Measurements from ENCODE around the gene PIGA. TPM values are rescaled to one million over a fixed set of nuclear protein-coding genes. Genes with fewer than 3 reads are reported as not detected.

Gene PIGA, protein sequence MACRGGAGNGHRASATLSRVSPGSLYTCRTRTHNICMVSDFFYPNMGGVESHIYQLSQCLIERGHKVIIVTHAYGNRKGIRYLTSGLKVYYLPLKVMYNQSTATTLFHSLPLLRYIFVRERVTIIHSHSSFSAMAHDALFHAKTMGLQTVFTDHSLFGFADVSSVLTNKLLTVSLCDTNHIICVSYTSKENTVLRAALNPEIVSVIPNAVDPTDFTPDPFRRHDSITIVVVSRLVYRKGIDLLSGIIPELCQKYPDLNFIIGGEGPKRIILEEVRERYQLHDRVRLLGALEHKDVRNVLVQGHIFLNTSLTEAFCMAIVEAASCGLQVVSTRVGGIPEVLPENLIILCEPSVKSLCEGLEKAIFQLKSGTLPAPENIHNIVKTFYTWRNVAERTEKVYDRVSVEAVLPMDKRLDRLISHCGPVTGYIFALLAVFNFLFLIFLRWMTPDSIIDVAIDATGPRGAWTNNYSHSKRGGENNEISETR
- 10 to 100 TPM; 19.0 to 20.9 TPM for total RNA-seq

GRCh38 chrX:15335135-15336022 lies at the start of gene PIGA:
Gene PIGA (minus strand): TSS chrX:15335523. CDS start chrX:15331930, 3,593 bp downstream.
- Mint-ChIP-seq H3K4me1 (ENCODE audit: low read depth) (peaks cover 18% of the 10 kb centered on the region), H3K27me3 (ENCODE audit: low read depth) (peaks cover 7% of the 10 kb centered on the region), H3K36me3 (ENCODE audit: low read depth) (peaks cover 8% of the 10 kb centered on the region), H3K9me3 (ENCODE audit: insufficient read depth) (no peaks in the 10 kb centered on the region), H3K4me3 (peak within 1 kb of the TSS; percentile 91), H3K27ac (peak within 1 kb of the TSS; percentile 95)
- ATAC-seq (peak; percentile 99), DNase-seq (peak; percentile 94)
- CTCF ChIA-PET, result interaction anchor here (0.6 to 1.0 kb wide), 2 partner anchors 14 to 191 kb away, joined by 3 read pairs; no protein-coding TSS in a partner anchor
- POLR2A ChIA-PET, result no interaction called here

DNA sequence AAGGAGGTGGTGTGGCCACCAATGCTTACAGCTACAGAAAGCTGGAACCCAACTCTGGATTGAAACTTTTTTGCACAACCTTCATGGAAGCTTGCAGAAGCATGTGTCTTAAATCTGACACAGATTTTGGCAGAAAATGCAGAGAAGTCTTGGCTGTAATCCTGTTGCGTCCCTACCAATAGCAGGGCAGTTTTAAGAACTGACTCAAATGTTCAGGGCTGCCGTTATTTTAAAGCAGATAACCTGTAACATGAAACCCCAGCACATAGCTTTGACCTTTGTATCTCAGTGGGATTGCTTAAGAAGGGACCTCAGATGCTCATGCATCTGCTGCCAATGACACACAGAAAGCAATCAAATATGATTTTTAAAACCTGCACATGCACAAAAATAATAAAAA lies 49.0 kb upstream of the PIGA start, which contains the start of gene VEGFD:
Gene VEGFD, minus strand, starts transcription at position 110 of the 400 bp plus-strand sequence. CDS start 467 bp downstream, outside the sequence.
- DNase-seq (no peak), ATAC-seq (no peak)
- H3K27ac Mint-ChIP-seq, result no peak within 1 kb of the TSS
- no peaks in the 10 kb centered on the region for H3K27me3 Mint-ChIP-seq (ENCODE audit: low read depth)
- no peak within 1 kb of the TSS for H3K4me3 Mint-ChIP-seq
- CTCF ChIA-PET, result no interaction called here
- no peaks in the 10 kb centered on the region for H3K9me3 Mint-ChIP-seq (ENCODE audit: insufficient read depth)
- no peaks in the 10 kb centered on the region for H3K36me3 Mint-ChIP-seq (ENCODE audit: low read depth)
- POLR2A ChIA-PET, result no interaction called here
- no peaks in the 10 kb centered on the region for H3K4me1 Mint-ChIP-seq (ENCODE audit: low read depth)

GRCh38 chrX:15382813-15383212 lies 47.5 kb upstream of the PIGA start:
- DNase-seq (no peak), ATAC-seq (no peak)
- Mint-ChIP-seq H3K27ac (no peak overlapping the region), H3K36me3 (ENCODE audit: low read depth) (no peaks in the 10 kb centered on the region), H3K27me3 (ENCODE audit: low read depth) (no peaks in the 10 kb centered on the region), H3K9me3 (ENCODE audit: insufficient read depth) (no peaks in the 10 kb centered on the region), H3K4me1 (ENCODE audit: low read depth) (no peaks in the 10 kb centered on the region), H3K4me3 (no peak overlapping the region)
- POLR2A ChIA-PET, result no interaction called here
- CTCF ChIA-PET, result no interaction called here

GRCh38 chrX:15376956-15377355 lies 41.6 kb upstream of the PIGA start:
- H3K27ac Mint-ChIP-seq, result no peak overlapping the region
- ChIA-PET CTCF (no interaction called here), POLR2A (no interaction called here)
- ATAC-seq (no peak), DNase-seq (no peak)
- no peak overlapping the region for H3K4me3 Mint-ChIP-seq
- no peaks in the 10 kb centered on the region for H3K4me1 Mint-ChIP-seq (ENCODE audit: low read depth)
- no peaks in the 10 kb centered on the region for H3K36me3 Mint-ChIP-seq (ENCODE audit: low read depth)
- no peaks in the 10 kb centered on the region for H3K27me3 Mint-ChIP-seq (ENCODE audit: low read depth)
- H3K9me3 Mint-ChIP-seq (ENCODE audit: insufficient read depth), result no peaks in the 10 kb centered on the region

DNA sequence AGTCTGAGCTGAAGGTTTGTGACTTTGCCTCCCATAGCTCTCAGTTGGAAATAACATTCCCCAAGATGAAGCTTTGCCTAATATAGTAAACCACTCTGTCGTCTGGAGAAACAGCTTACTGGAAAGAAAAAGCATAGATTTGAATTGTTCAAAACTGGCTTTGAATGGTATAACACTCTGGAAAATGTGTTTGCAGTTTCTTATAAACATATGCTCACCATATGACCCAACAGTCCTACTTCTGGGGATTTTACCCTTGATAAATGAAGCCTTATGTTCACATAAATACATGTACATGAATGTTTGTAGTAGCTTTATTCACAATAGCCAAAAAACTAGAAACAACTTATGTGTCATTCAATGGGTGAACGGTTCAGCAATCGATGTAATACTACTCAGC lies 38.7 kb upstream of the PIGA start:
- ChIA-PET POLR2A (no interaction called here), CTCF (no interaction called here)
- no peak for DNase-seq

DNA sequence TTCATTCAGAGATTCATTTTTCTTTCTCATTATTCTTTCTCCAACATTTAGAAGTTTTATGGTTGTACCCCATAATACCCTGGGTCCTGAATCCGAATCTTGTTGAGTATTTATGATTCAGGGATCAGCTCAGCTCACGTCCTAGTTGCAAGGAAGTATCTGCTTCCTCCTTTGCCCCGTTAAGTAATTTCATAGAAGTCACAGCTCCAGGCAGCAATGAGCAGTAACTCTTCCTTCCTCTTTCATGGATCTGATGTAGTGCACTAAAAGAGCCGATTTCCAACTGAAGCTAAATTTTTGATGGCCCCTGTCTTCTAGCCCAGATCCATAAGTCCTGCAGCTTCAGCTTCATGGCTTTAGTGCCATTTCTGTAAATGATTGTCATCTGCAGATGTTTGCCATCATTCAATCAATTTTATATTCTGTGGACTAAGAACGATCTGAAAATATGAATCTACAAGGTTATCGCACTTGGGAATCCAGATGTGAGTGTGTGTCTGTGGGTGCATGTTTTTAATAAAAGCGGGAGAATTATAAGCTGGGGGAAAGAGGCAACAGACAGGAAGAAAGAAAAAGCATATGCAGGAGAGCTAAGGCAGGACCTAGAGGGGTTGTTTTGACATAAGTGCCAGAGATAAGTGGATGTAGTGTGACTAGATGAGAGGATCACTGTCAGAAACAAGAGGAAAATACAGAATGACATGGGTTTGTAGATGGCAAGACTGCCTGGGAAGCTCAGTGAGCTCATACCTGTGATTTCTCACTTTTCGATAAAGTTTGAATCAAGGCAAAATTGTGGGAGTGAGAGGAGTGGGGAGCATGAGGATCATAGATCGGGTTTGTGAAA lies 31.4 kb upstream of the PIGA start:
- DNase-seq (no peak), ATAC-seq (no peak)
- ChIA-PET POLR2A (no interaction called here), CTCF (no interaction called here)
- H3K36me3 Mint-ChIP-seq (ENCODE audit: low read depth), result no peaks in the 10 kb centered on the region
- no peak overlapping the region for H3K27ac Mint-ChIP-seq
- H3K9me3 Mint-ChIP-seq (ENCODE audit: insufficient read depth), result no peaks in the 10 kb centered on the region
- no peaks in the 10 kb centered on the region for H3K4me1 Mint-ChIP-seq (ENCODE audit: low read depth)
- H3K27me3 Mint-ChIP-seq (ENCODE audit: low read depth), result peaks cover 11% of the 10 kb centered on the region
- H3K4me3 Mint-ChIP-seq, result no peak overlapping the region

More for the DNA sequence above, 38.7 kb upstream of the PIGA start:
- Mint-ChIP-seq H3K9me3 (ENCODE audit: insufficient read depth) (no peaks in the 10 kb centered on the region), H3K36me3 (ENCODE audit: low read depth) (no peaks in the 10 kb centered on the region), H3K27ac (no peak overlapping the region), H3K4me3 (no peak overlapping the region), H3K4me1 (ENCODE audit: low read depth) (no peaks in the 10 kb centered on the region), H3K27me3 (ENCODE audit: low read depth) (peaks cover 3% of the 10 kb centered on the region)
- no peak for ATAC-seq

- POLR2A ChIA-PET, result no interaction called here
- no peak overlapping the region for H3K27ac Mint-ChIP-seq
- H3K36me3 Mint-ChIP-seq (ENCODE audit: low read depth), result no peaks in the 10 kb centered on the region
- no peak for ATAC-seq
- no peak overlapping the region for H3K4me3 Mint-ChIP-seq
- CTCF ChIA-PET, result interaction anchor here (1.3 kb wide), 1 partner anchor 10 kb away, joined by 4 read pairs; no protein-coding TSS in a partner anchor
- no peaks in the 10 kb centered on the region for H3K4me1 Mint-ChIP-seq (ENCODE audit: low read depth)
- H3K9me3 Mint-ChIP-seq (ENCODE audit: insufficient read depth), result no peaks in the 10 kb centered on the region
- DNase-seq, result no peak
- peaks cover 5% of the 10 kb centered on the region for H3K27me3 Mint-ChIP-seq (ENCODE audit: low read depth)
Observed at GRCh38 chrX:15359701-15360100, 24.4 kb upstream of the PIGA start.

DNA sequence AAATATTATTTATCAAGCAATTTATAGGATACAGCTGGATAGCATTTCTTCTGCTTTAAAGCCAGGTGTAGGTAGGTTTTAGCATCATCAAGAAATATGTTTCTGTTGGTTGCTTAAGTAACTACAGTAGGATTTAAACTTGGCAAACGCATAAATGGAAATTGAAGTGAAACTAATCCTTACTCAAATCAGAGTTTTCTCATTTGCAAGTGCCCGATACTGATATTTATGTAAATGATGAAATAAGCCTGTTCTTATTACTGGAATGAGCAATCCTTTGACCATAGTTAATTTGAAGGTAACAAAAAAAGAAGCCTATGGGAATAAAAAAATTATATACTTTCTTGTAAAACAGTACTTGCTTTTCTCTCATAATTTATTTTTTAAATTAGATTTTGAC lies 23.2 kb upstream of the PIGA start:
- peaks cover 5% of the 10 kb centered on the region for H3K27me3 Mint-ChIP-seq (ENCODE audit: low read depth)
- ATAC-seq, result no peak
- H3K4me3 Mint-ChIP-seq, result no peak overlapping the region
- H3K36me3 Mint-ChIP-seq (ENCODE audit: low read depth), result no peaks in the 10 kb centered on the region
- ChIA-PET POLR2A (no interaction called here), CTCF (interaction anchor here (1.3 kb wide), 1 partner anchor 9 kb away, joined by 4 read pairs; no protein-coding TSS in a partner anchor)
- H3K4me1 Mint-ChIP-seq (ENCODE audit: low read depth), result no peaks in the 10 kb centered on the region
- H3K9me3 Mint-ChIP-seq (ENCODE audit: insufficient read depth), result no peaks in the 10 kb centered on the region
- no peak overlapping the region for H3K27ac Mint-ChIP-seq
- no peak for DNase-seq

DNA sequence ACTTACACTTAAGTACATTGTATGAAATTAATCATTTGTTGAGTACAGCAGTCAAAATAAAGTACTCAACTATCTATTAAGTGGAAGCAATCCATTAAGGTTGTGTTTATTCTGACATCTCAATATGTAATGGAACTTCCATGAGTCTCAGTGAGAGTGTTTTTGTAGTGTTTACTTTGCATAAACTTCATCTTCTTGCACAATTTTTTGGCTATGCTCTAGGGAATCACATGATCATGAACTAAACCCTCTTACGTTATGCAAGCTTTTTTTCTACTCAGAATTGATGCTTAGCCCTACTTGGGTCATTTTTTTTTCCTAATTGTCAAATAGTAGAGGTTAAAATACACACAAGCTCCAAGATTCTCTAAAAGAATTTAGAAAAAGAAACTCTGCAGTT lies 21.1 kb upstream of the PIGA start:
- H3K4me3 Mint-ChIP-seq, result no peak overlapping the region
- H3K9me3 Mint-ChIP-seq (ENCODE audit: insufficient read depth), result no peaks in the 10 kb centered on the region
- no peaks in the 10 kb centered on the region for H3K4me1 Mint-ChIP-seq (ENCODE audit: low read depth)
- no peak for ATAC-seq
- peaks cover 5% of the 10 kb centered on the region for H3K27me3 Mint-ChIP-seq (ENCODE audit: low read depth)
- ChIA-PET CTCF (no interaction called here), POLR2A (no interaction called here)
- H3K36me3 Mint-ChIP-seq (ENCODE audit: low read depth), result no peaks in the 10 kb centered on the region
- H3K27ac Mint-ChIP-seq, result no peak overlapping the region
- no peak for DNase-seq

GRCh38 chrX:15350329-15350996 lies 15.1 kb upstream of the PIGA start:
- no peaks in the 10 kb centered on the region for H3K9me3 Mint-ChIP-seq (ENCODE audit: insufficient read depth)
- no peaks in the 10 kb centered on the region for H3K27me3 Mint-ChIP-seq (ENCODE audit: low read depth)
- no peaks in the 10 kb centered on the region for H3K36me3 Mint-ChIP-seq (ENCODE audit: low read depth)
- H3K27ac Mint-ChIP-seq, result no peak overlapping the region
- ChIA-PET POLR2A (no interaction called here), CTCF (interaction anchor here (1.0 to 2.8 kb wide), 3 partner anchors 13 to 118 kb away, joined by 3 to 20 read pairs (median 5); no protein-coding TSS in a partner anchor)
- no peak for ATAC-seq
- no peak for DNase-seq
- H3K4me3 Mint-ChIP-seq, result no peak overlapping the region
- no peaks in the 10 kb centered on the region for H3K4me1 Mint-ChIP-seq (ENCODE audit: low read depth)

GRCh38 chrX:15349046-15349445 lies 13.7 kb upstream of the PIGA start:
- Mint-ChIP-seq H3K27ac (no peak overlapping the region), H3K27me3 (ENCODE audit: low read depth) (peaks cover under 1% of the 10 kb centered on the region), H3K9me3 (ENCODE audit: insufficient read depth) (no peaks in the 10 kb centered on the region), H3K36me3 (ENCODE audit: low read depth) (no peaks in the 10 kb centered on the region), H3K4me3 (no peak overlapping the region), H3K4me1 (ENCODE audit: low read depth) (no peaks in the 10 kb centered on the region)
- ChIA-PET CTCF (interaction anchor here (0.7 to 2.8 kb wide), 9 partner anchors 10 to 1321 kb away, joined by 3 to 20 read pairs (median 4); no protein-coding TSS in a partner anchor), POLR2A (no interaction called here)
- DNase-seq (peak; percentile 26), ATAC-seq (no peak)

Data from activated CD8-positive, alpha-beta T cell treated with anti-CD3 and anti-CD28 coated beads, Interleukin-2, amount 10 ng/mL, durations not matched to agents 7 days and 5 days (primary cell).